ENCODE data around the gene CCNJL.

Gene CCNJL

DNA sequence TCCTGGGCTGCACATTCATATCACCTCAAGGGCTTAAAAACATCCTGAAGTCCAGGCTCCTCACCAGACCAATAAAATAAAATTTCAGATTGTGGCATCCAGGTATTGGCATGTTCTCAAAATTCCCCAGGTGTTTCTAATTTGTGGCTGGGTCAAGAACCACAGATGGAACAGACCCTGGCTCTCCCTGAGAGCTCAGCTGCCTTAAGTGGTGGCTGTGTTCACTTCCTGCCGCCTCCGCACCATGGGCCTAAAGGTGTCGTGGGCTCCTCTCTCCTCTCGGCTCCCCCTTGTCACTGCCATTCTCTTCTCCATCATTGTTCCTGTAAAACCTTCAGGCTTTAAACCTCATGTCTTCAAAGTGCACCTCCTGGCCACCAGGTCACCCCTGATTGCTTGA lies 17.8 kb upstream of the CCNJL start:
- DNase-seq = no peak

DNA sequence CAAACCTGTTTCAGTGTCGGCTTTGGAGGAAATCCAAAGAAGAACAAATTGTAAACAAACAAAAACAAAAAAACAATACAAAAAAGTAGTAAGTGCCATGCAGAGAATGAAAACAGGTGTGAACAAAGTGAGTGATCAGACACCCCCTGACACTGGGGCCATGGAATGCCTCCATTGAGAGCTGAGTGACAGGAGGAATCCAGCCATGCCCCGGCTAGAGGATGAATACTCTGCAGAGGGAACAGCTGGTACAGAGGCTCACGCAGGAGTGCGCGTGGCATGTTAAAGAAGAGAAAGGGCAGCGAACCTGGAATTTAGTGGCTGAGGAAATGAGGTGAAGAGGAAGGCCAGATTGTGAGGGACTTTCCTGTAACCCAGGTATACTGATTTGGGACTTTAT lies 15.5 kb upstream of the CCNJL start:
- no peak for DNase-seq

DNA sequence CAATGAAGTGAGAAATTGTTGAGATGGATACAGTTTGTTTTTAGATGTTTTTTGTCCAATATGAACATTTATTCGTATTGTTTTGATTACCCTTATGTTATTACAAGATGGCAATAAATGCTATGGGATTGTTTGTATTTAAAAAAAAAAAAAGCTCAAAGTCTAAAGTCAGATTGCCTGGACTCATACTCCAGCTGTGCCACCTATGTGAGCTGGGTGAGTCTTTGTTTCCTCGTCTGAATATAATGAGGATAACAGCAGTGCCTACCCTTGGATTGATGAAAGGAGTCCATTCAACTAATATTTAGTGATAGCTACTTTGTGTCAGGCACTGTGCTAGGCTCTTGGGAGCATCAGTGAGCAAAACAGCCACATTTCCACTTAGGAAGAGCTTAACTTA lies 14.6 kb upstream of the CCNJL start:
- DNase-seq = no peak

DNA sequence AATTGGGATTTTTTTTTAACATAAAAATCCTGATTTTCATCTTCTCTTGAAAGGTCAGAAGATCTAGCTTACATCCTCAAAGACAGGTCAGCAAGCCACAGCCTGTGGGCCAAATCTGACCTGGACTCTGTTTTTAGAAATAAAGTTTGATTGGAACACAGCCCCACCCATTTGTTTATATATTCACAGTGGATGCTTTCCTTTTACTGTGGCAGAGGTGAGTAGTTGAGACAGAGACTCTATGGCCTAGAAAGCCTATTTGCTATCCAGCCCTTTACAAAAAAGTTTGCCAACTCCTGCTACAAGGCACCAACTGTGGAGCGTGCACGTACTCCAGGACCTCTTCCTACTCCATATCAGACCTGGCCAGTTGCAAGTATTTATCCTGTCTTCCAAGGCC lies 13.4 kb upstream of the CCNJL start:
- DNase-seq = no peak

DNA sequence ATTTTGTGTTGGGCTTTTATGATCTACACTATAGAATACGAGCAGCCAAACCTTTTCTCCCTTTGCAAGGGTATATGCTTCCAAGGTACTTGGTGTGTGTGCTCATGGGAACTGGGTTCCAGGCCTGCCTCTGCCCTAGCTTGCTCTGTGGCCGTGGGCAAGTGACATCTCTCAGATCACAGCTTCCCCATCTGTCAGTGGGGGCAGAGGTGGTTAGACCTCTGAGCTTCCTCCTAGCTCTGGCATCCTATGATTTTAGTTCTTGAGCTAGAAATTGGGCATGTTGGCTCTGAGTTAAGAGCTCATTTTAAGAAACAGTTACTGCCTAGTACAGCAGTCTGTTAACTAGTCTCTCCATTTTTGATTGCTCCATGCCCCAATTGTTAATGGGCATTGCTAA lies 12.5 kb upstream of the CCNJL start:
- no peak for DNase-seq

DNA sequence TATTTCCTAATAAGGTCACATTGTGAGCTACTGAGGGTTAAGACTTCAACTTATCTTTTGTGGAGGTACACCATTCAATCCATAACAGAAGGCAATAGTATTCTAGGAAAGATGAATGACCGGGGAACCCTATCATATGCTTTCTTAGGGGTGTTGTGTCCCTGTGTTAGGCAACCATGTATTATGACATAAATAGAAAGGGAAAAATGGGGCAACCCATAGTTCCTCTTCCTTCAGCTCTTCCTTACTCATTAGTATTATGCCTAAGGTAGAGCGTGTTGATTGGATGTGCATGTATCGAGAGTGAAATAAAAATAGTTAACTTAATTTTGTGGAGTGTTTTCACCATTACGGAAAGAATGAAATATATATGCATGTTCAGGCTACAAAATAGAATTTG lies 6.0 kb upstream of the CCNJL start:
- DNase-seq = no peak

DNA sequence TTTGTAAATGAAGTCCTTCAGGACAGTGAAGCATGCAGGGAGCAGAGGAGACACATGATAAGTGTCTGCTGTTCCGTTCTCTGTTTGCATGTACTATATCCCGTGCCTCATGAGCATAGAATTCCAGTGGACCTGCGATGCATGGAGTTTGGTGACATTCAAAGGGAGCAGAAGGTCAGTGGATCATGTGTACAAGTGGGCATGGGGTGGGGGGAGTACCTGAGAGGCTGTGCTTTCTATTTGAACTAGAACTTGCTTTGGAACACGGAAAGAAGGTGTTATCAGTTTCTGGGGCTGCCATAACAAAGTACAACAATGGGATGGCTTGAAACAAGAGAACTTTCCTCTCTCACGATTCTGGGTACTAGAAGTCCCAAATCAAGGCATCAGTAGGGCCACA lies 5.1 kb upstream of the CCNJL start:
- DNase-seq = no peak

DNA sequence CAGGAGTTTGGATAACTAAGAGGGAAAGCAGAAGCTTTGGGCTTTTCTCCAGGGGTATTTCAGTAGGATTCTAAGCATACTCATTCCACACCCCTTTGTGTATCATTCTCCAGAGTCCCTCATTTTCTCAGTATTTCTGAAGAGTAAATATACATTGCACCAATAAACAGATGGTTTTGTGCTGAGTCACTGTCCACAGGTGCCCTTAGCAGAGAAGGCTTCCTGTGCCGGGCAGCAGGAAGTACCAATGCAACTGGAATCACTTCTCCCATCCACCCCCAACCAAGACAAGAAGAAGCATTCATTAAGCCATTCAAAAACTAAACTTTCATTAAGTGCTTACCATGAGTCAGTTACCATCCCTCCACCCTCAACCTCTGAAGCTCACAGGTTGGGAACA lies 3.6 kb upstream of the CCNJL start:
- DNase-seq = no peak

DNA sequence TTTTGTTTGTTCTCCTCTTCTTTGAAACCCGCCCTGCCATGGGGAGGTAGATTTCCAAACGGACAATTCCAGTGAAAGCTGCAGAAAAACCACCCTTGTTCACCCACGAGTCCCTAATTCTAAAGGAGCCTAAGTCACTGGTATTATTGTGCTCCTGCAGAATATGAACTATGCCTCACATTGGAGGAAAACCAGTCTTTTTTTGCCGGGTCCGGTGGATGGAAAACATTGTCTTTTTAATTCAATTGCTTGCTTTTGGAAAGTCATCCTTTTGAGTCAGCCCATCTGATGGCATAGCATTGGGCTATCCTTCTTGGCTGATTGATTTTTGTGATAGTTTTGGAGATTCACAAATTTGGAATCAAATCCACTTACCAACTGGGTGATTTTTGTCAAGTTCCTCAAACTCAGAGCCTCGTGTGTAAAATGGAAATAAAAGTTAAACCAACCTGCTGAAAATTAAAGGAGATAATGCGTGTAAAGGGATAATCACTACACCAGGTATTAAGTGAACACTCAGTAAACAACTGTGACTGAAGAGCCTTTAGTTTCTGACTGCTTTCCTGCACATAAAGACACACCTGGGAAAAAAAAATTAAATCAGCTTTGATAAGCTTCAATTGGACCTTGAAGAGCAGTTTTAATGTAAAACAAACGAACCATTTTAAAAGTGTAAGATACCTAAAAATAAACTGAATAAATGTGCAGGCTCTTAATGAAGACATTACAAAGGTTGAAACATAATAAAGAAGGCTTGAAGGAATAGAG lies 780 bp upstream of the CCNJL start:
- no peak for DNase-seq

DNA sequence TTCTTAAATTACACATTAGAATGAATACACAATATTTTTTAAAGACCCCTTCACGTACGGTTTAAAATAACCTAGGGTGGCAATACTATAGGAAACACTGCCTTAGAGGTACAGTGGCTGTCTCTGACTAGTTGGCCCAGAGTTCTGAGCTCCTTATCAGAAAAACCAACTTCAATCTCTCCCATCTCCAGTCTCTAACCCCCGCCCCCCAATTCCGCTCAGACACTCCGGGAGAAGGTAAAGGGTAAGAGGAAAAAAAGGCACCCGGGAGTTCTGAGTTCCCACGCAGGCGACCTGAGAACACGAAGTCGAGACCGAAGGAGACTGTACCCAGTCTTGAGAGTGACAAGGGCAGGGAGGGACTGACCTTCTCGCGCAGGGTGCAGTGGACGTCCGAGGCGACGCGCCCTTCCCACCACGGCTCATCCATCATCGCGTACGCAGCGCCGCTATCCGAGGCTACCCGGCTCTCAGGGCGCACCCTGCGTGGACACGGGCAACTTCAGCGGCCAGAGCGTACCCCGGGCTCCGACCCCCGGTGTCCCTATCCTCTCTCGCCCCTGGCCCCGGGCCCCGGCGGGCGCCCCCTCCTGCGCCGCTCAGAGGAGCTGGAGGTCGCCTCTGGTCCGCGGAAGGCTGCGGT lies 752 bp downstream of the CCNJL start:
- DNase-seq = no peak

DNA sequence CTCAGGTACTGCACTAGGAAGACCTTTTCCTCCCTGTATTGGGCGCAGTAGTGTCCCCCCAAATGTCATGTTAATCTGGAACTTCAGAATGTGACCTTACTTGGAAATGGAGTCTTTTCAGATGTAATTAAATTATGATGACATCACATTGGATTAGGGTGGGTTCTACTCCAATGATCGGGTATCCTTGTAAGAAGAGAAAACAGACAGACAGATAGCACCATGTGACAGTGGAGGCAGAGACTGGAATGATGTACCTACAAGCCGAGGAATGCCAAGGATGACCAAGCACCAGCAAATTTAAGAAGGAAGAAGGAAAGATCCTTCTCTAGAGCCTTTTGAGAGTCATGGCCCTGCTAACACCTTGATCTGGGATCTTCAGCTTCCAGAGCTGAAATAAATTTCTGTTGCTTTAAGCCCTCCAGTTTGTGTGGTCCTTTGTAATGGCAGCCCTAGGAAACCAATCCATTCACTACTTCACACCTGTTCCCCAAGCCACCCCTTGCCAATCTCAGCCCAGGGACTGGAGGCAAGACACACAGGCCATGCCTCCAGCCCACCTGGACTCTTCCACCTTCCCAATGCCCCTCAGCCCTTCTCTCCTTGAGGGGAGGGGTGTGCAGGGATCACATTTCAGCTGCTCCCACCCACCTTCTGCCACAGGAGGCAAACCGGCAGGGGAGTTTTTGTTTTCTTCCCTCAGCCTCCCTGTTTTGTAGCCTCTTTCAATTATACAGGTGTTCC lies 1.6 kb downstream of the CCNJL start:
- no peak for DNase-seq

DNA sequence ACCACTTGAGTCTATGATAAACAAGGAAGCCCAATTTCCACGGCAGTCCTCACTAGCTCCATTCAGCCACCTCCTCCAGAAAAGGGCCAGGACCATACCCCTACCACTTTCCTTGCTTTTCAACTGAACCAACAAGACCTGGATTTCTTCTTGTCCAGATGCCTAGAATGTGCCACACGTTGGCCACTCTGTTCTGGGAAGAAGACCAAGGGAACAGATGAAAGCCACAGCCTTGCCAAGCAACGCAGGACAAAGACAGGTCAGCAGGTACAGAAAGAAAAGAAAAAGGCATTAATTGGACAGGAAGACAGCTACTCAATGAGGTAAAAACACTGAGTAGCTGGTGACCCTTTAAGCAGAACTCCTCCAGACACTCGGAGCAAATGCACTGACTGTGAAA lies 2.2 kb downstream of the CCNJL start:
- DNase-seq = no peak

DNA sequence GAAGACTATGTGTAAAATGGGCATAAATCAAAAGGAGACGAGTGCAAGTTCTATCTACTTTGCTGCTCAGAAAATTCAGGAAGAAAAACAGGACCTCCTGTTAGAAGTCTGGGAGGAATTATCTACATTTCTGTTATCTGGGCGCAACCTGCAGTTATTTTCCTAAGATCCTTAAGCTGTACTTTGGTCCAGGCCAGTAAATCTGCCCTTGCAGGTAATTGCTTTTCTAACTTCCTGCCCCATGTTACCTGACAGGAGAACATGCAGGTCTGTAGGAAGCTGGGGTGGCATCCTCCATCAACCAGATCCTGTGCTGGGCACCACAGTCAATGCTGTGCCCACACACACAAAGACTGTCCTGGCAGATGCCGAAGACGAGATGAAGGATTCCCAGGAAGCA lies 5.7 kb downstream of the CCNJL start:
- DNase-seq = no peak

DNA sequence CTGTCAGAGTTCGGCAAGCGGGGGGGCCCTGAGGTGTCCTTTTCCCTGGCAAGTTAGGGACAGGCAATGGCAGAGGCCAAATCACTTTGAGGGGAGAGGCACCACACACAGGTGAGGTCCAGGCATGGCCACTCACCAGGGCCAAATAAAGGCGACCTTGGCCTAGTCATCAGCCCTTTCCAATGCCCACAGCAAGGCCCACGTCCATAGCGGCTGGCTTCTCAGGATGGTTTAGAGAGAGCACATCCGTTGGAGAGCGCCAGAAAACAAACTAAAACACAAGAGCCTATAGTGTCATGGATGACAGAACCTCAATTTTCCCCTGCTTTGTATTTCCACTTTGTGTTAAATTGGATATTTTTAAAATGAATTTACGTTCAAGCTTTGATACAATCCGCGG lies 7.0 kb downstream of the CCNJL start:
- no peak for DNase-seq

DNA sequence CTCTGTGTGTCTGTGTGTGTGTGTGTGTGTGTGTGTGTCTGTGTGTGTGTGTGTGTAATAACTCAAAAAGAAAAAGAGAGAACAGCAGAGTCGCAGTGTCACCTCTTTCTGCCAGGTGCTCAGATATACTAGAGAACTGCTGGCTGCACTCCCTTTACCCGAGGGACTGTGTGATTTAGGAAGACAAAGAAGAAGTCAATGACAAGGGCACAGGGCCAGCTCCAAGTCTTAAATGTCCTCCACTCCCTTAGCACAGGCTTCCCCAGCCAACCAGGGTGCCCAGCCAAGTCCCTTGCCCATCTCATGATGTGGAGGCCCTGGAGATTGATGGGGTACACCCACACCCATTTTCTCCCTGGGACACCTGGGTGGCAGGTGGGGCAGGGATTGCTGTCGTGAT lies 8.7 kb downstream of the CCNJL start:
- DNase-seq = no peak

DNA sequence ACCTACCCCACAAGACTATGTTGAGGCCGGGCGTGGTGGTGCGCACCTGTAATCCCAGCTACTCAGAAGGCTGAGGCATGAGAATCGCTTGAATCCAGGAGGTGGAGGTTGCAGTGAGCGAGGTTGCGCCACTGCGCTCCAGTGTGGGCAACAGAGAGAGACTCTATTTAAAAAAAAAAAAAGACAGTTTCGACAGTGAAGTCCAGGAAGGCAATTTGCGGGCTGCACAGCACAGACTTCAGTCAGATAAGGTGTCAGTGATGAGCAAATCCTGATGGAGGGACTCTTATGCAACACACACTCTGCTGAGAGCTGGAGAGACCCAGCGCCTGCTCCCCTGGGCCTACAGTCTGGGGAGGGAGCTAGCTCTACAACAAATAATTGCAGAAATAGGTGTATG lies 14.2 kb downstream of the CCNJL start:
- DNase-seq = no peak

DNA sequence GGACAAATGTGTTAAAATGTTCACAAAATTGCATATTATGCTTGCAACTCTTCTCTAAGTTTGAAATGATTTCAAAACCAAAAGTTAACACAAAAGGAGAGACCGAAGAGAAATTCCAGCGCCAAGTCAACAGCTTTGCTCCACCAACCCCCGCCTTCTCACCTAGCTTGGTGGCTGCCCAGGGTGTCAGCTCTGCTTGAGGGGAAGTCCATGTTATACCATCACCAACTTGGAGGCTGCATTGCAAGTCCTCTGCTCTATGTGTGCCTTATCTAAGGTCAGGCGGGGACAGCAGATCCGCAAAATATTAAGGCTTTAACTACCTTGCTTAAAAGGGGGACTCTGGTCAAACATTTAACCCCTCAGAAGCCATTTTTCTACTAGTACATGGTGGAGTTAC lies 14.6 kb downstream of the CCNJL start:
- DNase-seq = no peak

DNA sequence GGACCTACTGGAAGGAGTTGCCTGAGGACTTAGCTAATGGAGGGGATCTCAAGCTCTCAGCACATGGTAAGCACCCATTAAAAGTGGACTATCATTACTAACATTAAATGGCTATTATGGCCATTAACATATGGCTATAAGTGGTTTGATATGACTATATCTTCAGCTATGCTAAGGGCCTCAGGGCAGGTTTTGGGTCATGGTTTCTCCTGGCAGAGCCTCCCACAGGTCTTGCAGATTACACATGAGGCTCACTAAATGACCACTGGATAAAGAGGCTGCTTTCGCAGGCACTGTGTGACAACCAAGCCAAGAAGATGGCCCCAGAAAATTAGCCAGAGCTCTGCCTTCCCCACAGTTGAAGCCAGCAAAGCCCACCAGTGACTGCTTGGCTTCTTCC lies 15.4 kb downstream of the CCNJL start:
- DNase-seq = no peak

DNA sequence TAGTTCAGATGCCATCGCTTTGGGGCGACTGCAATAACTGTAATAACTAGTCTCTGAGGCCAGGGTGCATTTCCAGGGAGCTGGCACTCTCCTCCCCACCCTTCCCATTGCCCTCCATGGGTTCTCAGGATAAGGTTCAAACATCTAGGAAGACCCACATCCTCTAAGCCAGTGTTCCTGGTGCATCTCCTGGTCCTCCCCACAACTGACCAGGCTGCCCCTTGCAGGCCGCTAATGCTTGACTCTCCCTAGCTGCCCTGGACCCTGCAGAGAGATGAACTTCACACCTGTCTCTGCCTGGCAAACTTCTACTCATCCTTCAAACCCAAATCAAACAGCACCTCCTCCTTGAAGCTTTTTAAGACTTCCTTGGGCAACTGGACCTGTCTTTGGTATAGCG lies 15.9 kb downstream of the CCNJL start:
- no peak for DNase-seq

DNA sequence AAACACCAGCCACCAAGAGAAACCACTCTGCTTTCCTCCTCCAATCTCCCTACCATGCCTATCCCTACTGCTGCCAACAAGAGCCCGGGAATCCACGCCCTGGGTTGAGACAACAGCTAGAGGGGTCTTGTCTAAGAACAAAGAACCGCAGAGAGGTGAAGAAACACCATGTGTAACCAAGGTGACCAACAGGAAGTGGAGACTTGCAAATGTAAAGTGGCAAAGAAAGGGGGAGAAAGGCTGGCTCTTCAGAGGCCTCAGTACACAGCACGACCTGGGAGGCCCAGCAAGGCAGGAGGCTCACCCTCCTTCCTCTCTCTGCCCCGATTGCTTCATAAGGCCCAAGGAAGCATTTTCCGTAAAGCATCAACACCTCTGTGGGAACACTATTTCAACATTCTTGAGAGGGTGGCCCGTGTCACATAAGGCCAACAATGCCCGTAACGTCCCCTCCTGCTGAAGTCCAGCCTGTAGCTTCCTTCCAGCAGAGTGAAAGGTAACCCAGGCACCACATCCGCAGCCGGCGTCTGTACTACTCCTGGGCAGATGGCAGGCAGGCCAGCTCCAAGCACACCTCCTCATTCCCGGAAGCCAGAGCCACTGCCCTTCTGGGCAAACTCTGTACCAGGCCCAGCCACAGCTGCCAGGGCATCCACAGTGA lies 18.3 kb downstream of the CCNJL start:
- no peak for DNase-seq

DNA sequence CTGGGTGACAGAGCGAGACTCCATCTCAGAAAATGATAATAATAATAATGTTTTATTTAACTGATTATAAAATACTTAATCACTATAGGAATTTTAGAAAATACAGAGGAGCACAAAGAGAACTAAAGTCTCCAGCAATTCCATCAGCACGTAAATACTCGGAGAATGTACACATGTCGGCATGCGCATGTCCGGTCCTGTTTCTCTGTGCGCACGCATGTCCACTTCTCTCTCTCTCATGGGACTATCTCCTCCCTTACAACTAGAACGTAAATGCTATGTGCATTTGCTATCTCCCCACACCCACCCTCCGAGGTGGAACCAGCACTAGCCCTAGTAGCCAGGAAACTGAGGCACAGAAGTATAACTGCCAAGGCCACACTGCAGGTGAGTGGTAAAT lies 19.0 kb downstream of the CCNJL start:
- no peak for DNase-seq

DNA sequence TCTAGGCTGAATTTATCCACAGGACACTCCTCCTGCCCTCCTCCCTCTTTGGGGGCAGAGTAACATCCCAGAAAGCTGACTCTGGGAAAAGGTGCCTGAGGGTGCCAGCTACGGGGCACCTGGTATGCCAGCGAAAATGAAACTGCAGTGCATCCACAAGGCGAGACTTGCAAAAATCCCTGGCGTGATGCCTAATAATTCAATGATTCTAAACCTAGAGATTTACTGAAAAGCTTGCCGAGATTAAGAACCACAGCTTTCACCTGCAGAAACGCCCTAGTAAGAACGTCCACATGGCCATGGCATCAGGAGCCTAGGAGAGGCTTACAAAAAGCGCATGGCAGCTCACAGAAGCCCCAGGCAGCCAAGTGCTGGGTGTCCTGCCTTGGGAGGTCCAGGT lies 20.9 kb downstream of the CCNJL start:
- DNase-seq = no peak

DNA sequence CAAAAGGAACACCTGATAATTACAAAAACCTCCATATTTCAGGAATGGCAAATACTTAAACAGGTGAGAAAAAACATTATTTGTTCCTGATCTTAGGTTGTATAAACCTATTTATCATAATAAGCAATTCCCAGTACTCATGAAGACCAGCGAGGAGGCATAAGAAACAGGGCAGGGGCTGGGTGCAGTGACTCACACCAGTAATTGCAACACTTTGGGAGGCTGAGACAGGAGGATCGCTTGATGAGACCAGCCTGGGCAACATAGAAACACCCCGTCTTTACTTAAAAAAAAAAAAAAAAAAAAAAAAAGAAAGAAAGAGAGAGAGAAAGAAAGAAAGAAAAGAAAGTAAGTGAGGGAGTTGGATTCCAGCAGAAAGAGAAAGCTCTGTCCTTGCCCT lies 21.6 kb downstream of the CCNJL start:
- DNase-seq = no peak

DNA sequence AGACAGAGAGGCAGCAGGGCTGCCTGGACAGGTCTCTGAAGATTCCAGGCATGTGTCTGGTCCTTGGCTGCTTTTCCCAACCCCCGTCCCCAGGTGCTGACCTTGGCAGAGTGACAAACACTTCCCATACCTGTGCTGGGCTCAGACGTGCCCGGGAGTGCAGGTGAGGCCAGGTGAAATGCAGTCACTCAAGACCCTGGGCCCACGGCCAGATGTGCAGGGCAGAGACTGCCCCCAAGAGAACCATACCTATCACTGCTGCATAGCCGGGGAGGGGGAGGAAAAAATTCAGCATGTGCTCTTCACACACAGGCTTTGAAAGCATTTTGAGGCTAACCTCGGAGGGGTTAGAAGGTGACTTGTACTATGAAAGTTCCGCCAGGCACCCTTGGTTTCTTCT lies 22.6 kb downstream of the CCNJL start:
- DNase-seq = no peak

All from NCI-H1694 (cell line).